ENCODE measurements around the gene CRIP1. TPM values are rescaled to one million over a fixed set of nuclear protein-coding genes. Genes with fewer than 3 reads are reported as not detected.

The CRIP1 gene
- polyA plus RNA-seq, 1 experiment = 0.90 TPM

DNA sequence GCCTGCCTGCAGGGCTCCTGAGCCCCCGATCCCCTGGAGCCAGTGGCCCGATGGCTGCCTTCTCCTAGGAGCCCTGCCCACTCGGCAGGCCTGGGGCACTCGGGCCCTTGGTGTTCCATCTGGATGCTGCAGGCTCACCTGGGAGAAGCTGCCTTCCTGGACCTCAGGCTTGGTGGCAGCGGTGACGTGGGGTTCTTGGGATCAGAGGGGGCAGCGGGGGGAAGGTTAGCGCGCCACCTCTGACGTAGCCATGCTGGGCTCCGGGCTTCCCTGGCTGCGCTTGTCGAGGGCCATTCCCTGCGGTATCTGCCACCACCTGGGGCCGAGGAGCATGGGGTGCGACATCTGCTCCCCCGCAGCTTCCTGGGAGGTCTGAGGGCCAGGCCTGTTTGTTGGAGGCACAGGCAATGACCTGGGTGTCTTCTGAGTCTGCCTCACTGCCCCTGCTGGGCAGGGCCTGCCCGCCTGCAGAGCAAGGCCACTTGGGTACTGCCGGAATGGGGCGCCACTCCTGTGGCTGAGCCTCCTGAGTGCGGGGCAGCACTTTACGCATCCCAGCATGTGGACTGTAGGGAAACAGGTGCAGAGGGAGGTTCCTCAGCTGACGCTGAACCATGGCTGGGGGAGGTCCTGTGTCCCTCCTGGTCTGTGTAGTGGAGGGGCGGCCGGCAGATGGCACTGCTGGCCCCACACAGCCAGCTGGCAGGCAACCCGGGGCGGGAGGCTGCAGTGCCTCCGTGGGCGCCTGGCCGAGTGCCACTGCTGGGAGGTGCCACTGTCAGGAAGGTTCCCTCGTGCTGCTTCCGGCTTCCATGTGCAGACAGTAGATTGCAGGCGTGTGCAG is 46.8 kb upstream of the CRIP1 start:
- POLR2A ChIA-PET = no interaction called here
- H3K27me3 ChIP-seq (ENCODE audit: control insufficient read depth, insufficient read depth, low read length) = no peaks in the 10 kb centered on the region
- no peak for DNase-seq (ENCODE audit: low read depth)
- no peak for TF ChIP-seq CTCF (IDR thresholded peaks at IDR 0.05; ENCODE audit: insufficient read depth, low read depth, low read length)
- CTCF ChIA-PET = interaction anchor here (1.0 kb wide), 1 partner anchor 69 kb away, joined by 3 read pairs; no protein-coding TSS in a partner anchor
- H3K4me3 ChIP-seq (ENCODE audit: low read depth, low read length) = no peak overlapping the region
- peaks cover 24% of the 10 kb centered on the region for H3K36me3 ChIP-seq (ENCODE audit: control insufficient read depth, insufficient read depth, low read length)

- DNase-seq (ENCODE audit: low read depth) = no peak
- Histone ChIP-seq H3K4me3 (ENCODE audit: low read depth, low read length) (no peak overlapping the region), H3K27me3 (ENCODE audit: control insufficient read depth, insufficient read depth, low read length) (no peaks in the 10 kb centered on the region), H3K36me3 (ENCODE audit: control insufficient read depth, insufficient read depth, low read length) (peaks cover 24% of the 10 kb centered on the region)
- TF ChIP-seq CTCF (IDR thresholded peaks at IDR 0.05; ENCODE audit: insufficient read depth, low read depth, low read length) = no peak
- ChIA-PET POLR2A (no interaction called here), CTCF (interaction anchor here (1.0 kb wide), 1 partner anchor 69 kb away, joined by 3 read pairs; no protein-coding TSS in a partner anchor)
These were observed 46.2 kb upstream of the CRIP1 start for GRCh38 chr14:105440554-105440900.

DNA sequence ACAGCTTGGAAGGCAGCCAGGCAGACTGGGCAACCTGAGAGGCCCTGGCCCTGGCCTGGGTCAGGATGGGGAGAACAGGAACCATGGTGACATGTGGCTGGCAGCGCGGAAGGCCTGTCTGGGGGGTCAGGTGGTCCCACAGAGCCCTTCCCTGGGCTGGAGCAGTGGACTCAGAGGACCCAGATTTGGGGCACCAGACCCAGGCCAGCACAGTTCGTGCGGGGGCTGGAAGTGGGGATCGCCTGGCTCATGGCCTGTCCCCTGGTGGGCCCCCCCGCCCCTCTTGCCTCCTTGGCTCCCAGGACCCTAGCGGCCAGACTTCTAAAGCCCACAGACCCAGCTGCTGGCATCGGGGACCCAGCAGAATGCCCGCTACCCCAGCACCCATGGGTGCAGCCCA is 45.7 kb upstream of the CRIP1 start:
- H3K4me3 ChIP-seq (ENCODE audit: low read depth, low read length) = no peak overlapping the region
- POLR2A ChIA-PET = no interaction called here
- DNase-seq (ENCODE audit: low read depth) = no peak
- CTCF ChIA-PET = no interaction called here
- TF ChIP-seq CTCF (IDR thresholded peaks at IDR 0.05; ENCODE audit: insufficient read depth, low read depth, low read length) = no peak
- H3K36me3 ChIP-seq (ENCODE audit: control insufficient read depth, insufficient read depth, low read length) = peaks cover 24% of the 10 kb centered on the region
- H3K27me3 ChIP-seq (ENCODE audit: control insufficient read depth, insufficient read depth, low read length) = no peaks in the 10 kb centered on the region

DNA sequence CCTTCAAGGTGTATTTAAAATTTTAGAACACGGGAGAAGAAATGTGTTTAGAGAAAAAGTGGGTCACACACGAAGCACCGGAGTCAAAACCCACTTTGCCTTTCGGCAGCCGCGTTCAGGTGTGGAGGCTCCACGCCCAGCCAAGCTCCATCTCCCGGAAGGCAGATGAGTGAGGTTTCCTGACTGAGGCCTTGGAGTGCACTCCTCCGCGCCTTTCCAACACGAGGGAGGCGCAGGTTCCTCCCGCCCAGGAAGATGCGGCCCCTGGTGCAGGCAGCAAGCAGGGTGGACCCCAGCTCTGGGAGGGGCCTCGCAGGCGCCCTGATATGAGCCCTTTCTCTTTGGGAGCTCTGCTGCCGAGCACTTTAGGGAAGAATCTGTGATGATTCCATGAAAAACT is 44.6 kb upstream of the CRIP1 start:
- ChIA-PET CTCF (no interaction called here), POLR2A (no interaction called here)
- DNase-seq (ENCODE audit: low read depth) = no peak
- Histone ChIP-seq H3K4me3 (ENCODE audit: low read depth, low read length) (no peak overlapping the region), H3K36me3 (ENCODE audit: control insufficient read depth, insufficient read depth, low read length) (peaks cover 26% of the 10 kb centered on the region), H3K27me3 (ENCODE audit: control insufficient read depth, insufficient read depth, low read length) (no peaks in the 10 kb centered on the region)
- no peak for TF ChIP-seq CTCF (IDR thresholded peaks at IDR 0.05; ENCODE audit: insufficient read depth, low read depth, low read length)

GRCh38 chr14:105442834-105443233 is 43.9 kb upstream of the CRIP1 start:
- POLR2A ChIA-PET = no interaction called here
- H3K27me3 ChIP-seq (ENCODE audit: control insufficient read depth, insufficient read depth, low read length) = no peaks in the 10 kb centered on the region
- H3K4me3 ChIP-seq (ENCODE audit: low read depth, low read length) = no peak overlapping the region
- CTCF ChIA-PET = no interaction called here
- peaks cover 23% of the 10 kb centered on the region for H3K36me3 ChIP-seq (ENCODE audit: control insufficient read depth, insufficient read depth, low read length)
- TF ChIP-seq CTCF (IDR thresholded peaks at IDR 0.05; ENCODE audit: insufficient read depth, low read depth, low read length) = no peak
- DNase-seq (ENCODE audit: low read depth) = no peak

Data from BJ (cell line).